Myocyte (in vitro differentiated cells): ENCODE results near the gene RECQL. TPM values are rescaled to one million over a fixed set of nuclear protein-coding genes. Genes with fewer than 3 reads are reported as not detected.
A peak's percentile ranks its signal among the peaks of the same experiment; 100 is the strongest.
"Not testable (repeated sequence)": the region's sequence is repeated elsewhere in the genome, so short reads cannot be mapped to it uniquely, and the experiment has no call there.

ENCODE experiments used
- DNase-seq: peaks from one replicate; pipeline ENCODE4 v3.0.0-alpha.2; 2012; ENCODE audit warnings: low read depth
- total RNA-seq: library from RNA; depleted of rRNA; stranded (reverse); fragments of >200 nt; gene quantifications from 2 replicates; pipeline ENCODE4 v1.2.3, GENCODE V29; 2014

RECQL gene
- total RNA-seq, 1 donor from 2014 or later: 54.1 TPM

DNA sequence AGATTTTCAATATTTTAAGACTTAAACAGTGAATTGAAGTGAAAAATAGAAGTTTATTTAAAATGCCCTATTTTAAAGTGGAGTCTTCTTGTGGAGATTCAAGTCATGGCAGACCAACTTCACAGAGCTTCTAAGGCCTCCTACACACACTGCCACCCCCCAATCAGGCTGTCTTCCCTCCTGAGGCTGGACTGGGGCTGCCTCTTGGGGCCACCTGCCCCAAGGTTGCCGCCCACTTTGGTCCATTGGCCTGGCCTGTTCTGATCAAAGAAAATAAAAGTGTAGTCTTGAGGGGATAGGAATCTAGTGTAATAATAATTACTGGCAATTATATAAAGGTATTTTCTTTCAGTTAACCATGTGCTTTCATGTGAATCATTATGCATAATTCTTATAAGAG is 1.4 kb upstream of the RECQL start:
- DNase-seq: no peak

GRCh38 chr12:21502164-21502496 is 695 bp upstream of the RECQL start:
- peak; percentile 27 for DNase-seq

DNA sequence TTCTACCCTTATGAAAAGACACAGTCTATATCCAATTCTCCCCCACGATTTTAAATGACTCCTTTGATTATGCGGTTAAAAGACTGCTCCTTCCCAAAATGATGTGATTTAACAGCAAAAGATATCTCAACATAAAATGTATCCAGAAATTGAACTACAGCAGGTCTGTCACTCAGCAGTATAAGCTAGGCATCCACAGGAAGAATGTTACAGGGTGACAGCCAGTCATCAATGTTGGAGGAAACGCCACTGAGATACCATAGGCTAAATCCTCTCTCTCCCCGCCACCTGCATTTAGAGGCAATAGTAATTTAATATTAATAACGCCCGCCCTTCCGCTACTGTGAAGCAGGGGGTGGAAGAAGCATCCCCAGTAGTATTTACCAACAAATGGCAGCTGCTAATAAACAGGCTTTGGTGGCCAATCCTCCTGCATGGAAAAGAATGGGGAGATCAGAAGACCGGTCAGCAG is 613 bp downstream of the RECQL start:
- DNase-seq: no peak

GRCh38 chr12:21499765-21500164 is 1.7 kb downstream of the RECQL start:
- DNase-seq: no peak

DNA sequence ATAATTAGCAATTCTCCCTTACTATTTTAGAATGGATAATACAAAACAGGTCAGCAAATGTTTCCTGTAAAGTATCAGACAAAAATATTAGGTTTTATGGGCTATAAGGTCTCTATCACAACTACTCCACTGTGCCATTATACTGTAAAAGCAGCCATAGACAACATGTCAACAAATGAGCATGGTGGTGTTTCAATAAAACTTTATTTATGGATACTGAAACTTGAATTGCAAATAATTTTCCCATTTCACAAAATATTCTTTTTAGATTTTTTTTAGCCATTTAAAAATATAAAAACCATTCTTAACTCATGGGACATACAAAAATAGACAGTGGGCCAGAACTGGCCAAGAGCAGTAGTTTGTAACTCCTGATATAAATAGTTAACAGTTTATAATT is 15.4 kb downstream of the RECQL start:
- no peak for DNase-seq

- DNase-seq: peak; percentile 5
Measured at GRCh38 chr12:21483531-21483930, 17.9 kb downstream of the RECQL start.

- peak; percentile 67 for DNase-seq
Measured at GRCh38 chr12:21478756-21479455, 22.5 kb downstream of the RECQL start.

- DNase-seq: peak; percentile 21
Measured at GRCh38 chr12:21476949-21477348, 24.5 kb downstream of the RECQL start.

GRCh38 chr12:21475552-21475951 is 25.9 kb downstream of the RECQL start:
- DNase-seq: no peak

GRCh38 chr12:21472197-21472823 is 29.1 kb downstream of the RECQL start:
- no peak for DNase-seq

GRCh38 chr12:21471294-21471693 is 30.1 kb downstream of the RECQL start:
- DNase-seq: no peak

DNA sequence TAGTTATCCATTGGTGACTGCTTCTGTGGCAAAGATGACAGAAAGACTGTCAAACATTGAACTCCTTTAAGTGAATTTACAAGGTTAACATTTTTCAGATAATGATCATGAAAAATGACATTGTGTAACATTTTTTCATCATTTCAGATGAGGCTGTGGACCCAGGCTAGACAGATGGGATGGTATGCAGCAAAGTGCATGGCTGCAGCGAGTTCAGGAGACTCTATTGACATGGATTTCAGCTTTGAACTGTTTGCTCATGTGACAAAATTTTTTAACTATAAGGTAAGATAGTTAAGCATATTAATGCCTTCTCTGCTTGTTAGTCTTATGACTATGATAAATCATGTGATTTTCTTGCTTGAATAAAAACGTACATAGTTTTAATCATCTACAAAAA is 34.1 kb downstream of the RECQL start:
- DNase-seq: not testable (repeated sequence)

GRCh38 chr12:21459474-21459873 is 42.0 kb downstream of the RECQL start:
- DNase-seq: no peak

DNA sequence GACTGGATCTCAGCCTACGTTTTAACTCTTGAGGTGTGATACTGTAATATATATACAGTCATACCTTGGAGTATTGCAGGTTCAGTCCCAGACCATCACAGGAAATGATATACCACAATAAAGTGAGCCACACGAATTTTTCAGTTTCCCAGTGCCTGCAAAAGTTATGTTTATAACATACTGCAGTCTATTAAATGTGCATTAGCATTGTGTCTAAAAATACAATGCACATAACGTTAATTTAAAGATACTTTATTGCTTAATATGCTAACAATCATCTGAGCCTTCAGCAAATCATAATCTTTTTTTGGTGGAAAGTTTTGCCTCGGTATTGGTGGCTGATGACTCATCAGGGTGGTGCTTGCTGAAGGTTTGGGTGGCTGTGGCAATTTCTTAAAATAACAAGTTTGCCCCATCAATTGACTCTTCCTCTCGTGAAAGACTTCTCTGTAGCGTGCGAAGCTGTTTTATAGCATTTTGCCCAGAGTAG is 45.1 kb downstream of the RECQL start:
- DNase-seq: peak; percentile 36

DNA sequence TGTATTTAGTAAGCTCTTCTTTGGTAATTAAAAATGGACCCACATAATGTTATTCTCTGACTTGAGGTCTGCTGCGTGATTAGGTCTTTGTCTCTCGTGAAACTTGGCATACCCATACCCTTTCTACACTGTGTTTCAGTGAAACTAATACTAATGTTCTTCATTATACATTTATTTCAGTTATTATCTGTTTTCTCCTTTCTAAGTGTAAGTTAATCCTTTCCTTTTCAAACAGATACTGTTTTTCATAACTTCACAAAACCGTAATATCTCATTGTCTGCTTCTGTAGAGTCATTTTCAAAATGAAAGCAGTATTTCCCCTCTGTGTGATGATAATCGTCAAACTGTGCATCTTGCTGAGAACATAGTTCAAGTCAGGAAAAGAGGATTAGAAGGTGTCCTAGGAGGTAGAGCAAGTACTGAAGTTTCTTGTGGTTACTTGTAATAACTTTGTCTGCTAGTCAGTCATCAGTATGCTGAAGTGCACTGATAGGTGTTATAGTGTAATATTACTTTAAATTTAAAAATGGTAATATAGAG is 48.1 kb downstream of the RECQL start:
- no peak for DNase-seq

DNA sequence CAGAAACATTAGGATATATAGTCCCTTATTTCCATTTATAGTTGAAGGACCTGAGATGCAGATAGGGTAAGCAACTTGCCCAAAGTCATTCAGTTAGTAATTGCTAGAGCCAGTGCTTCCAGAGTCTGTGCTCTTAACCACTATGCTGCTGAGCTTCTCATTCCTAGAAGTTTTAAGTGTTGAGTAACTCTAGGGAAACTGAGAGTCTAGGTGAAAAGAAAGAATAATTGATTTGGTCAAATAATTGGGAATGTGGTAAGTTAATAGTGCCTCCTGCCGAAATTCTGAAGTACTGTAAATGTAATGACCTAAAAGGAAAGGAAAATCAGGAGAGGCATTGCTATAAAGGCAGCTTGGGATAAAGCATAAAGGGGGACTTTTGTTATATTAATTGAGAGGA is 49.9 kb downstream of the RECQL start:
- no peak for DNase-seq

DNA sequence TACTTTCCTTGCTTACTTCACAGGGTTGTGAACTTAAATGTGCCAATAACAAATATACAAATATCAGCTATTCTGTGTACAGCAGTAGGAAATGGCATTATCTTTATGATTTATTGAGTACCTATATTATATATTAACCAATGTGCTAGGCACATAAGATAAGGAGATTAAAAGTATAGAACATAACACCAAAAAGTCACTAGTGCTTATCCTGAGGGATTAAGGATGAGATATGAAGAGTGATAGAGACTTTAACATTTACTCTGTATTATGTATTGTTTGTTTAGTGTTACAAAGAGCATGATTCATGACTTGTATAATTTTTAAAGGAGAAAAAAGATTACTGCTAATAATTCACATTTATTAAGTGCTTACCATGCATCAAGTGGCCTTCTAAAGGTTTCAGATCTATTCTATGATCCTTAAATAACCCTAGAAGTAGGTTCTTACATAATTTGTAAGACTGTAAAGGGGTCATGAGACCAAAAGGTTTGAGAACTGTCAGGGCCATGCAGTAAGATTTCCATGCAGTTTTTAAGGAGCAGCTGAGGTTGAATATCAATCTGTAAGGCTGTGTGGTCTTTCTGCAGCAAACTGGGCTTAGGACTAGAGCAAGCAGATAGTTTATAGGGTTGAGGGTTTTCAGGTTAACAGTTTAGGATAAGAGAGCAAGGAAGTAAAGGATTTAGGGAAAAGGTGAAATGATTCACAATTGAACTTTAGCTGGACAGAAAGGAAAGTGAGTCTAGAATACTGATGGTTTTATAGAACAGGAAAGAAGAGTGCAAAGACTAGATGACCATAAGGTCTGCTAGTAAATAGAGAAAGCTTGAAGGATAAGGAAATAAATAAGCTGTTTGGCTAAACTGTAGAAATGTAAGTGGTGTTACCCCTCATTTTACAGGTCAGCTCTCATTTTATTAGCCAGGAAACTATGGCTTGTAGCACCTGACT is 57.0 kb downstream of the RECQL start:
- no peak for DNase-seq

DNA sequence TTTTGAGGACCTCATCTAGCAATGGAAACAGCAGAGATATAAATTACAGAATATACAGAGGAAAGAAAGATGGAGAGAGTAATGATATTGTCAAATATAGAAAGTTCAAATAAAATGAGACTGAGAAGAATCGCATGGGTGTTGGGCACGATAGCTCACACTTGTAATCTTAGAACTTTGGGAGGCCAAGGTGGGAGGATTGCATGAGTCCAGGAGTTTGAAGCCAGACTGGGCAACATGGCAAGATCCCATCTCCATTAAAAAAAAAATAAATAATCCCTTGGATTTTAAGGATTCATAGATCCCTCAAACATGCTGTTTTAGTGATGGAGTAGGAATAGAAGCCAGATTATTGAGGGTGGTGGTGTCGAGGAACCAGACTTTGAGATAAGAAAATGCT is 62.1 kb downstream of the RECQL start:
- DNase-seq: no peak

- DNase-seq: no peak
Measured at GRCh38 chr12:21438643-21439042, 62.8 kb downstream of the RECQL start.

DNA sequence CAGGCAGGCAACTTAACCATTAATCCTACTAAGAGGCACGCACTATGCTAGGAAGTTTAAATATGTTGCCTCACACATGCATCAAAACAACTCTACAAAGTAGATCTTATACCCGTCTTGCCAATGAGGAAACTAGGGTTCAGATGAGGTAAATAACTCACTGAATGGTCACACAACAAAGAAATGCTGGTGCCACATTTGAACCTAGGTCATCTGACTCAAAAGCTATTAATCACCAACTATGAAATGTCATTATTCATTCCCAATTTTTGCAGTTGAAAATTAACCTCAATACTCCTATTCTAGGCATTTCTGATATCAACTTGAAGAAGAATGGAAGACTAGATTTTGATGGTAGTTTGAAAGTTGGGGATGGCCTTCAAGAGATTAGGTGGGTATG is 66.7 kb downstream of the RECQL start:
- no peak for DNase-seq

DNA sequence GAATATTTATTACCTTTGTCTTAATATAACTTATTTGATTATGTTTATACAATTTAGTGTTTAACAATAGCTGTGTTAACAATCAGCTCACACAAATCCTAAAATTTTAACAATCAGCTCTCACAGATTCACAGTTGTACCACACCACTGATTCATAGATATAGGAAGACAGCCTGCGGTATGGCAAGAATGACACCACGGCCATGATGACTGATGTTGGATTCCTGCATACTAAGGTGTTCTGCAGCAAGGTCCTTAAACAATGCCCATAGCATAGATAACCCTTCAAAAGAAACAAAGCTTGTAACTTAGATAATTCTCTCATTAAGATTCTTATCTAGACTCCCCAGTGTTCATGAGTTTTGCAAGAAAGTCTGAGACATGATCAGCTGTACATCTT is 67.9 kb downstream of the RECQL start:
- DNase-seq: no peak

DNA sequence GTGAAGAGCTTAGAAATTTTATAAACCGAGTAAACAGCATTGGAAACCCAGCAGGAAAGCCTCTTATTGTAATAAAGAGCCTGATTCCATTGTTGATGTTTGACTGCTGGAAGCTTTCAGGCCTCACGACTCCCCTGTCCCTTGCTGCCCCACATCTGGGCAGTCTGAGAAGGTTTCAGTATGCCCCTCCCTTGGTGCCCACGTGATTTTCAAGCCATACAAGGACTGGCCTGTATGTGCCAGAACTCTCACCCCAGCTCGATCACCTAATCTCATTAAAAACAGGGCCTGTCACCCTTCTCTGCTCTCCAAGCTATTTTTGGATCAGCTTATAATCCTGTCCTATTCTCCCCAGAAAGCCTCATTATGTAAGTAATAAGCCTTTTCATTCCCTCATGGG is 71.4 kb downstream of the RECQL start:
- DNase-seq: no peak
